Measurements from ENCODE around the gene PDE4B.

PDE4B gene

GRCh38 chr1:66271216-66271903, 478.7 kb downstream of the PDE4B start:
- no peak for DNase-seq

GRCh38 chr1:66271904-66272254, 479.2 kb downstream of the PDE4B start:
- DNase-seq = no peak

GRCh38 chr1:66273656-66274055, 481.0 kb downstream of the PDE4B start:
- no peak for DNase-seq

DNA sequence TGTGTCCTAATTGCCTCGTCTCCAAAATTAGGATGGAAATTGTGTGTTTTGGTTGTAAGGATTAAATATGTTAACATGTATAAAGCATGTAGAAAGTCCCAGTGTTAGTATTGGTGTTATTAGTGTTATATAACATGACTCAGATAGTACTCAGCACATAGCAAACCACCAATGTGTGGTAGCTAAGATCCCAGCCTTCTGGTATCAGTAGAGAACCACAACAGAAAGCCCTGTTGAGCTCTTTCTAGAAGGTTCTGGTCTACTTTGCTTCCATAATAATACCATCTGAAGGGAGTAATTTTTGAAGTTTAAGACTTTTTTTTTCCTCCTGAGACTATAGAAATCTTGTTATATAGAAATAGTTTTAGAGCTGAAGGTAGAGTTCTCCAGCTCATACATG, 481.9 kb downstream of the PDE4B start:
- DNase-seq = no peak

DNA sequence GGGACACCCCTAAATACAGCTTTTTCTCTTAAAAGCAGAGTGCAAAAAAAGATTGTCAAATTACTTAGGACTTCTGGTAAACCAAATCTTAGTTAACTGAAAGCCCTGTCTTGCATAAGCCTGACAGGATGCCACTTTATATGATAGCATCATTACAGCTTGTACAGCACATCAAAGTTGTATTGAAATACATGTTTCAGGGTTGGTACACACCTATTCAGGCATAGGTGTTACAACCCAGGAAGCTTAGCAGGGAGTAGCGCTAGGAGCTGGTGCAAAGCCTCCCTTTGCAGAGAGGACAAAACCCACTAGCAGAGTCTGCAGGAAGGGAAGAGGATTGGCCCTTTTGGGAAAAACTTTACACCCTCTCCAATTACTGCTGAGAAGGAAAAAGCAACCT, 482.4 kb downstream of the PDE4B start:
- no peak for DNase-seq

DNA sequence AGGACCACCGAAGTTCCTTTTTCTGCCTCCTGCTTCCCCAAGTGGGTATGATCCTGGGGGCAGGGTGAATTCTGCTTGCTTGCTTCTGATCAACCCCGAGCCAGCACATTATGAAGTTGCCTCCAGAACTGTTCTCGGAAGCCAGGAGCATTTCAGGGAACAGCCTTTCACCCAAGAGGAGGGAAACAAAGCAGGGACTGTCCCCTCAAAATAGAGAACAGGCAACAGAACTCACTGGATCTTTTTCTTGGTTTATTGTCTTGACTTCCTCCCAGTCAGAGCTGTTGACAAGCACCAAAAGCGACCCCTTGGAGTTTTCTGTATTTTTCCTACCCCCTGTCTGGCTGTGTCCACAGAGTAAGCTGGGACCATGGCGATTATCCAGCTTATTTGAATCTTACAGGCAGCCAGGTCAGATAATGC, 482.9 kb downstream of the PDE4B start:
- DNase-seq = no peak

GRCh38 chr1:66276218-66276617, 483.5 kb downstream of the PDE4B start:
- DNase-seq = no peak

DNA sequence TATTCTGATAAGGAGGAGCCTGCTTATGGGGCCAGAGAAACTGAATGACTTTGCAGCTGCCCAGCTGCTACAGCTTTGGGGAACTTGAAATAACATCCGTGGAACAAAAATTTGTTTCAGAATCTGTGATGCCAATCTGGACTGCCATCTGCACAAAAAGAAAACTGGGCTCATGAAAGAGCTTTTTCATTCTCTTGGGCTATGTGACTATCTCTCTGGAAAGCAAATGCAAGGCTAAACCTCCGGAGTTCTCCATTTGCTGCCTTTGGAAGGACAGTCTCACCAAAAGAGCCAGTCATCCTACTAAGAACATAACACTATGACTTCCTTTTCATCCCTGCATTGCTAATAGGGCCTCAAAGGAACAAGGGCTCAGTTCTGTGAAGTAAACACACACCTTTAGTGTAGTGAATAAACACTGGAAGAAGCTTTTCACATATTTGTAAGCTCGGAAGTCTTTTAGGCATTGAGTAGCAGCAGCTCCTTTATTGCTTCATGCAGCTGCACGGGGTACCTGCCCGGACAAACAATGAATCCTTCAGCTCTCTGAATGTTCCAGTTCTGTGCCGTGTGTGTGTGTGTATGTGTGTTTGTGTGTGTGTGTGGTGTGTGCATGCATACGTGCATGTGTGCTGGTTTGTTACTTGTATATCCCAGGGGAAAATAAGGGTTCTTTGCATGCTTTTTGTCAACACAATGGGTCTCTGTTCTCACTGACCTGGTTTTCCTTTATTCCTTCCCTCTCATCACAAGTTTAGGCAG, 485.7 kb downstream of the PDE4B start:
- no peak for DNase-seq

DNA sequence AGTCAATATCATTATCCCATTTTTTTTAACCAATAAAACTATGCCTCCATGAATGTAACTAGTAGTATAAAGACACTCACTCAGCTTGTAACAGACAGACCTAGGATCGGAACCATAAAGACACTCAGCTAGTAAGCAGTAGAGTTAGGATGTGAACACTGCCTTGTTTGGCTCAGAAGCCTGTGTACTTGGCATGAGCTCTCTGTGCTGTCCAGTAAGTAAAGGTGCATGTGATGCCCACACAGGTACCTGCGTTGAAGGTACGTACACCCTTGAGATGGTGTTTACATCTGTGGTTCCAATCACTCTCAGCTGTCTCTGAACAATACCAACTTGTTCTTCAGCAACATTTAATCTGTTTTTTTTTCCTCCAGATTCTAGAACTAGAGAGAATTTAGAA, 489.1 kb downstream of the PDE4B start:
- no peak for DNase-seq

DNA sequence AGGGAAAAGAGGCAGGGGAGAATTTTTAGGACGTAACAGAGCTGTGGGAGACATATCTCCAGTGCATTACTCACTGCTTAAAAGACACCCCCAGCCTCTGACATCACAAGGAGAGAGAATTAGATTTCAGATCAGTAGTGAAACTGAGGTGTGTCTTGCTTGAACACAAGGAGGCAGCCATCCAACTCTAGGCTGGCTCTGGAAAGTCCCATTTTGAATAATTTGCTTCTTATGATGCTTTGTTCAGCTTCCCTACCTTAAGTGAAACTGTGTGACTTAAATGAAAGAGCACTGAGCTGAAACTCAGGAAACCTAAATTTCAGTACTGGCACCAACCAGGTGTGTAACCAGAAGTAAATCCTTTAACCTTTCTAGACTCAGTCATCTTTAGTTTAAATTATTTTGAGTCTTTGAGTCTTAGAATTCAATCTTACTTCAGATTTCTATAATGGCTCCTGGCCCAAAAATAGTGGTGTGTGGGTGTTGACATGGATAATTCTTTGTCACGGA, 489.7 kb downstream of the PDE4B start:
- no peak for DNase-seq

- no peak for DNase-seq
These were observed 490.4 kb downstream of the PDE4B start for GRCh38 chr1:66282891-66283621.

DNA sequence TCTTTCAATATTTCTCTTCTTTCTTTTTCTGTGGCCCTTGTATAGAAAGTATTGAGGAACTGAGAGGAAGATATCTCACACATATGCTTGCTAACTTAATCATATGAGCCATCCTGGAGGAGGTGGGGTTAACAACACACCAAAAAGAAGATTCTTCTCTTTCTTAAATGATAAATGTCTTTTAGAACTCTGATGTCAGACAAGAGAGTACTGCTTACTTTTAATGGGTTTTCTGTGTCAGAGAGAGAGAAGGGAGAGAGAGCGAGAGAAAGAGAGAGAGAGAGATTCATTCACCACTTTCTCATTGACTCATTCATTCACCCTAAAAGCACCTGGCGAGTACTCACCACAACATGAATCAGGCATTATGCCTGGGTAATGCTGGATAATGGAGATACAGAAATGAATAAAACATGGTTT, 490.9 kb downstream of the PDE4B start:
- no peak for DNase-seq

DNA sequence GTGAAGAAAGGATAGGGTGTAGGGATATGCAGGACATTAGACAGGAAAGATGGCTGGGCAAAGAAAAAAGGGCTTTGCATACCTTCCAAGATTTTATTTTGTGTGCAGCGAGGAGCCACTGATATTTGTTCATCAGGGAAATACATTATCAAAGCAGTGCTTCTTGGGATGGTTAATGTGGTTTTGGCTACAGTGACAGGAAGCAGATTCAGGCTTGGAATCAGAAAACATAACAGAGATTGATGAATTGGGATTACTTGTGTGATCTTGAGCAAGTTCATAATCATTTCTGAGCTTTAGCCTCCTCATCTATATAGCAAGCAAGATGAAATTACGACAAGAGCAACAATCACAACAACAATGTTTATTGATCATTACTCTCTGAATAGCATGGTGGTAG, 492.1 kb downstream of the PDE4B start:
- no peak for DNase-seq

- DNase-seq = no peak
These were observed 493.0 kb downstream of the PDE4B start for GRCh38 chr1:66285618-66286270.

GRCh38 chr1:66286307-66286706, 493.6 kb downstream of the PDE4B start:
- no peak for DNase-seq

DNA sequence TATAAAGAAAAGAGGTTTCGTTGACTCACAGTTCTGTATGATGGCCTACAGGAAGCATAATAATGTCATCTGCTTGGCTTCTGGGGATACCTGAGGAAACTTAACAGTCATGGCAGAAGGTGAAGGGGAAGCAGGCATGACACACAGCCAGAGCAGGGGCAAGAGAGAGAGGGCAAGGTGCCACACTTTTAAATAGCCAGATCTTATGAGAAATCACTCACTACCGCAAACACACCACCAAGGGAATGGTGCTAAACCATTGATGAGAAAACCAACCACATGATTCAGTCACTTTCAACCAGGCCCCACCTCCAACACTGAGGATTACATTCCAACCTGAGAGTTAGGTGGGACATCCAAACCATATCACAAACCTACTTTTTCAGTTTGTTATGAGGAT, 495.4 kb downstream of the PDE4B start:
- DNase-seq = no peak

- DNase-seq = no peak
These were observed 498.3 kb downstream of the PDE4B start for GRCh38 chr1:66290761-66291530.

- DNase-seq = no peak
These were observed 498.8 kb downstream of the PDE4B start for GRCh38 chr1:66291531-66291864.

DNA sequence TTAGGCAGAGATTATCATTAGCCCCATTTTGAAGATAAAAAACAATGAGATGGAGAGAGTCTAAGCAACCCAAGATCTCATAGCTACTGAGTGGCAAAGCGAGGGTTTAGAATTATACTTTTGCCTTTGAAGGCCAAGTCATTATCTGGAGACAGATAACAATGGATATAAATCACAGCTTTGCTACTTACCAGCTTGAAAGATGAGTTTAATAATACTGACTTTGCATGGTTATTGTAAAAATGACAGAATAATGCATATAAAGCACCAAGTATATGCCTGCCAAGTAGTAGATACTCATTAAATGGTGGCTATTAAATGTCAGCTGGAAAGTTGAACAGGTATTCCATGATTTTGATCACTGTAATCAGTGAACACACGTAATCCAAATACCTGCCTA, 499.6 kb downstream of the PDE4B start:
- no peak for DNase-seq

DNA sequence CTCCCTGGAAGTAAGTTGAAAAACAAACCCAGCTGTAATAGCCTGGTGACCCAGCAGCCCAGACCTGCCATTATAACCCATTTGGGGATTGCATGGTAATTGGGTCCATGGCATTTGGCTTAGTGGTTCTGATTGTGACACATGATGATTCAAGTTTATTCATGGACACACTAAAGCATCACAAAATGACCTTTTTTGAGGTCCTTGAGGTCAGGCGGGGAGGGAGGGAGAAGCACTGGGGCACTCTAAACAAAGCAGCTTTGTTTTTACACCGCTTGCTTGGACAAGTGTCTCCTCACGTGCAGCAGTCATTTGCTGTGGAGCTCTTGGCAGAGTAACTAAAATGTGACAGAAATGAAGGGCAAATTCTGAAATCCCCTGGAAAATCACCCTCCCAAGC, 500.2 kb downstream of the PDE4B start:
- DNase-seq = no peak

- no peak for DNase-seq
These were observed 502.1 kb downstream of the PDE4B start for GRCh38 chr1:66294707-66295370.

GRCh38 chr1:66295803-66296202, 503.1 kb downstream of the PDE4B start:
- DNase-seq = no peak

All from NCI-H2171 (cell line).